Natural killer cell (primary cell): Measurements from ENCODE around the gene TENM4. TPM values are rescaled to one million over a fixed set of nuclear protein-coding genes. Genes with fewer than 3 reads are reported as not detected.

ENCODE experiments used
- ATAC-seq, 3 donors: fragments of 150-1000 bp in 2 of 3; fragments of 200-7000 bp in 1 of 3; cut with Tn5 transposase; 1 replicate in 1 of 3; 2 replicates in 2 of 3; pipeline ENCODE4 v1.10.0; 2021; ENCODE audit warnings: mild to moderate bottlenecking in 2 of 3, moderate library complexity in 2 of 3
- DNase-seq, 2 donors: peaks; one replicate each; pipeline versions ENCODE4 v3.0.0 to v3.0.0-alpha.2; 2013 to 2021; ENCODE audit warnings: mixed read lengths in 1 of 2
- H3K27ac ChIP-seq: one replicate; pipeline ENCODE4 v1.5.1; 2013; ENCODE audit warnings: mild to moderate bottlenecking, low read length
- H3K27me3 ChIP-seq: one replicate; pipeline ENCODE4 v1.6.1; 2013; ENCODE audit warnings: low read length; ENCODE audit not compliant: control insufficient read depth, insufficient read depth
- H3K36me3 ChIP-seq: one replicate; pipeline ENCODE4 v1.6.1; 2013; ENCODE audit warnings: low read length; ENCODE audit not compliant: control insufficient read depth, insufficient read depth
- H3K4me1 ChIP-seq: one replicate; pipeline ENCODE4 v1.6.1; 2013; ENCODE audit warnings: low read length; ENCODE audit not compliant: control insufficient read depth, insufficient read depth
- H3K4me3 ChIP-seq: one replicate; pipeline ENCODE4 v1.5.1; 2013; ENCODE audit warnings: low read length
- H3K9me3 ChIP-seq: one replicate; pipeline ENCODE4 v1.6.1; 2013; ENCODE audit warnings: low read length; ENCODE audit not compliant: control insufficient read depth, insufficient read depth
- H3K27ac Mint-ChIP-seq, 2 donors: one replicate each; pipeline ENCODE4 v1.8.0; 2022; ENCODE audit warnings: mild to moderate bottlenecking in 2 of 2, mixed read lengths in 2 of 2, moderate library complexity in 1 of 2
- H3K27me3 Mint-ChIP-seq, 2 donors: one replicate each; pipeline ENCODE4 v1.8.0; 2022; ENCODE audit warnings: low read depth in 2 of 2, mixed read lengths in 2 of 2
- H3K36me3 Mint-ChIP-seq: one replicate; pipeline ENCODE4 v1.8.0; 2022; ENCODE audit warnings: mixed read lengths
- H3K4me1 Mint-ChIP-seq, 2 donors: one replicate each; pipeline ENCODE4 v1.8.0; 2022; ENCODE audit warnings: mixed read lengths in 2 of 2
- H3K4me3 Mint-ChIP-seq: one replicate; pipeline ENCODE4 v1.8.0; 2022; ENCODE audit warnings: mild to moderate bottlenecking, moderate library complexity, mixed read lengths
- H3K9me3 Mint-ChIP-seq, 2 donors: one replicate each; pipeline ENCODE4 v1.8.0; 2022; ENCODE audit warnings: mixed read lengths in 2 of 2
- WGBS: methylation state at CpG from one replicate; pipeline ENCODE4 v1.1.7; 2013; ENCODE audit warnings: missing lambda C conversion rate; ENCODE audit not compliant: insufficient coverage; 5-methylcytosine and 5-hydroxymethylcytosine counted together
- intact Hi-C: fragments of 100-400 bp; cut with micrococcal nuclease; formaldehyde crosslinking; loops from one replicate; pipeline ENCODE4 v1.14.2; 2022
- total RNA-seq, 4 donors: library from RNA; stranded (reverse); fragments of 120-200 nt in 1 of 4; gene quantifications; one replicate each; pipeline versions ENCODE4 v1.2.3 to v1.2.4, GENCODE V29; 2013 to 2022
- TF ChIP-seq, protein P1 (sequence below): fragments of 200-600 bp; IDR thresholded peaks from one replicate; pipeline ENCODE4 v1.8.0; 2022; ENCODE audit warnings: antibody characterized with exemption

The TENM4 gene
- total RNA-seq, 3 donors from 2014 or later (not counting 1 experiment from before 2014, with no cell fraction given) = 0.63 to 0.75 TPM; not detected in 1

GRCh38 chr11:79076526-79077115, 364.2 kb downstream of the TENM4 start:
- H3K27me3 ChIP-seq = no peaks in the 10 kb centered on the region
- intact Hi-C loops = no loop called here
- 74% methylated on average over 2 of the region's 4 CpGs for WGBS
- Mint-ChIP-seq H3K4me3 (no peak overlapping the region), H3K27me3 (peaks cover 0 to 4% of the 10 kb centered on the region in 2 donors), H3K4me1 (no peaks in the 10 kb centered on the region), H3K27ac (no peak overlapping the region), H3K9me3 (no peaks in the 10 kb centered on the region), H3K36me3 (no peaks in the 10 kb centered on the region)
- TF ChIP-seq, protein P1, sequence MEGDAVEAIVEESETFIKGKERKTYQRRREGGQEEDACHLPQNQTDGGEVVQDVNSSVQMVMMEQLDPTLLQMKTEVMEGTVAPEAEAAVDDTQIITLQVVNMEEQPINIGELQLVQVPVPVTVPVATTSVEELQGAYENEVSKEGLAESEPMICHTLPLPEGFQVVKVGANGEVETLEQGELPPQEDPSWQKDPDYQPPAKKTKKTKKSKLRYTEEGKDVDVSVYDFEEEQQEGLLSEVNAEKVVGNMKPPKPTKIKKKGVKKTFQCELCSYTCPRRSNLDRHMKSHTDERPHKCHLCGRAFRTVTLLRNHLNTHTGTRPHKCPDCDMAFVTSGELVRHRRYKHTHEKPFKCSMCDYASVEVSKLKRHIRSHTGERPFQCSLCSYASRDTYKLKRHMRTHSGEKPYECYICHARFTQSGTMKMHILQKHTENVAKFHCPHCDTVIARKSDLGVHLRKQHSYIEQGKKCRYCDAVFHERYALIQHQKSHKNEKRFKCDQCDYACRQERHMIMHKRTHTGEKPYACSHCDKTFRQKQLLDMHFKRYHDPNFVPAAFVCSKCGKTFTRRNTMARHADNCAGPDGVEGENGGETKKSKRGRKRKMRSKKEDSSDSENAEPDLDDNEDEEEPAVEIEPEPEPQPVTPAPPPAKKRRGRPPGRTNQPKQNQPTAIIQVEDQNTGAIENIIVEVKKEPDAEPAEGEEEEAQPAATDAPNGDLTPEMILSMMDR = no peak
- H3K9me3 ChIP-seq = no peaks in the 10 kb centered on the region
- no peak overlapping the region for H3K4me3 ChIP-seq
- H3K27ac ChIP-seq = no peak overlapping the region
- DNase-seq = peak in 1 of 2 donors; percentile 39
- no peaks in the 10 kb centered on the region for H3K36me3 ChIP-seq
- H3K4me1 ChIP-seq = no peaks in the 10 kb centered on the region
- no peak for ATAC-seq

GRCh38 chr11:79074547-79074946, 366.3 kb downstream of the TENM4 start:
- Mint-ChIP-seq H3K27ac (no peak overlapping the region), H3K4me1 (no peaks in the 10 kb centered on the region), H3K36me3 (no peaks in the 10 kb centered on the region), H3K4me3 (no peak overlapping the region), H3K9me3 (no peaks in the 10 kb centered on the region), H3K27me3 (peaks cover 0 to 6% of the 10 kb centered on the region in 2 donors)
- Histone ChIP-seq H3K27me3 (no peaks in the 10 kb centered on the region), H3K36me3 (no peaks in the 10 kb centered on the region), H3K4me3 (no peak overlapping the region), H3K9me3 (no peaks in the 10 kb centered on the region), H3K27ac (no peak overlapping the region), H3K4me1 (no peaks in the 10 kb centered on the region)
- intact Hi-C loops = no loop called here
- 89% methylated on average over 4 of the region's 4 CpGs for WGBS
- DNase-seq (no peak), ATAC-seq (no peak)
- TF ChIP-seq, protein P1 = no peak

DNA sequence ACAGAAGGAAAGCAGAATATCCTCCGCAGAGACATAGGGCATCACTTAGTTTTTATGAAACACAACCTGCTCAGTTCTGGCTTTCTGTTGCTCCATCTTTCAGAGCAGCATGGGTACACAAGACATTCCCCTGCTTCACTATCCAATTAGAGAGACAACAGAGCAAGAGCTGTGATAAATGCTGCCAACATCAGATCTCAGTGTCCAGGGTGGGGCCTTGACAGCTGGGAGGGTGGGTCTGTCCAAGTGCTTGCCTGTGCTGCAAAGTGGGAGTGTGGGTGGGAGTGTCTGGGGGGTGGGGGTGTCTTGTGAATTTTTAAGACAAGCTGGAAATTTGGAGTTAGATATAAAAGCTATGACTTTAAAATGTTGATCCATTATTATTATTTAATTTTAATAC, 369.6 kb downstream of the TENM4 start:
- Mint-ChIP-seq H3K27me3 (peaks cover 0 to 9% of the 10 kb centered on the region in 2 donors), H3K27ac (no peak overlapping the region)

More for the DNA sequence above, 369.6 kb downstream of the TENM4 start:
- no peaks in the 10 kb centered on the region for H3K36me3 Mint-ChIP-seq
- 100% methylated on average over 1 of the region's 1 CpG for WGBS
- no peaks in the 10 kb centered on the region for H3K4me1 ChIP-seq
- no peak for ATAC-seq
- no peak overlapping the region for H3K4me3 ChIP-seq
- TF ChIP-seq, protein P1 = no peak
- H3K36me3 ChIP-seq = no peaks in the 10 kb centered on the region
- no peaks in the 10 kb centered on the region for H3K9me3 ChIP-seq
- no peaks in the 10 kb centered on the region for H3K27me3 ChIP-seq
- no peak for DNase-seq
- no peak overlapping the region for H3K27ac ChIP-seq
- peaks cover 0 to 5% of the 10 kb centered on the region in 2 donors for H3K4me1 Mint-ChIP-seq
- H3K9me3 Mint-ChIP-seq = no peaks in the 10 kb centered on the region
- intact Hi-C loops = no loop called here
- H3K4me3 Mint-ChIP-seq = no peak overlapping the region
